ACC112 (cell line): ENCODE results near the gene ADORA2B.
"Not testable (repeated sequence)": the region's sequence is repeated elsewhere in the genome, so short reads cannot be mapped to it uniquely, and the experiment has no call there.

Experiments
- H2AFZ ChIP-seq: fragments of 200-600 bp; sonication (generic); one replicate; pipeline ENCODE4 v1.6.0; 2017; ENCODE audit warnings: antibody characterized with exemption, low read length; ENCODE audit not compliant: unreplicated experiment
- H3K27ac ChIP-seq: fragments of 200-600 bp; sonication (generic); 2 replicates; pipeline ENCODE4 v1.5.1; 2014; ENCODE audit warnings: low read depth, mild to moderate bottlenecking, antibody characterized with exemption, low read length, moderate library complexity
- H3K27me3 ChIP-seq: fragments of 200-600 bp; sonication (generic); 2 replicates; pipeline ENCODE4 v1.6.1; 2014; ENCODE audit warnings: mild to moderate bottlenecking, antibody characterized with exemption, low read length, moderate library complexity, mixed read lengths; ENCODE audit not compliant: insufficient read depth
- H3K36me3 ChIP-seq: fragments of 200-600 bp; sonication (generic); 2 replicates; pipeline ENCODE4 v1.6.1; 2016; ENCODE audit warnings: mild to moderate bottlenecking, antibody characterized with exemption, low read length, moderate library complexity, mixed read lengths; ENCODE audit not compliant: insufficient read depth
- H3K4me1 ChIP-seq: fragments of 200-600 bp; sonication (generic); one replicate; pipeline ENCODE4 v1.6.1; 2016; ENCODE audit warnings: low read length, mixed read lengths; ENCODE audit not compliant: insufficient read depth, unreplicated experiment, control insufficient read depth
- H3K4me3 ChIP-seq: fragments of 200-600 bp; sonication (generic); 2 replicates; pipeline ENCODE4 v1.5.1; 2014; ENCODE audit warnings: mild to moderate bottlenecking, low read depth, low read length
- H3K79me2 ChIP-seq: fragments of 200-600 bp; sonication (generic); one replicate; pipeline ENCODE4 v1.6.0; 2016; ENCODE audit warnings: low read length; ENCODE audit not compliant: control insufficient read depth, unreplicated experiment, insufficient read depth

Gene ADORA2B

DNA sequence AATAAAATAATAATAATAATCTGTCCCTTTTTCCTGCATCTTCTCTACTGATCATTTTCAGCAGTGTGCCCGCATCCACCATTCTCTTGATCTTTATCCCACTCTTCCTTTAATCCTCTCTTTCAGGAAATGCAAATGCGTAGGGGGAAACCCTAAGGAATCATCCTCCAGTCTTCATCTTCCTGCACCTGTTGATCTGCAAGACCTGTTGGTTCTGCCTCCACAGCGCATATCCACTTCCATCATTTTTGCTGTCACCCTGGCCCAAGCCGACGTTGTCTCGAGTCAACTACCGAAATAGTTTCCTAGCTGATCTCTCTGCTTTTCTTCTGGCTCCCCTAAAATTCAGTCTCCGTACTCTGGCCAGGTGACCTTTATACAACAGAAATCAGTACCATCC lies 24.5 kb downstream of the ADORA2B start:
- peaks cover 18% of the 10 kb centered on the region for H3K4me1 ChIP-seq
- no peak overlapping the region for H3K4me3 ChIP-seq
- no peak overlapping the region for H2AFZ ChIP-seq
- H3K36me3 ChIP-seq: peaks cover 5% of the 10 kb centered on the region; the same call in 1 of the 2 replicates
- peaks cover 61% of the 10 kb centered on the region for H3K79me2 ChIP-seq
- H3K27me3 ChIP-seq: no peaks in the 10 kb centered on the region
- H3K27ac ChIP-seq: no peak overlapping the region

DNA sequence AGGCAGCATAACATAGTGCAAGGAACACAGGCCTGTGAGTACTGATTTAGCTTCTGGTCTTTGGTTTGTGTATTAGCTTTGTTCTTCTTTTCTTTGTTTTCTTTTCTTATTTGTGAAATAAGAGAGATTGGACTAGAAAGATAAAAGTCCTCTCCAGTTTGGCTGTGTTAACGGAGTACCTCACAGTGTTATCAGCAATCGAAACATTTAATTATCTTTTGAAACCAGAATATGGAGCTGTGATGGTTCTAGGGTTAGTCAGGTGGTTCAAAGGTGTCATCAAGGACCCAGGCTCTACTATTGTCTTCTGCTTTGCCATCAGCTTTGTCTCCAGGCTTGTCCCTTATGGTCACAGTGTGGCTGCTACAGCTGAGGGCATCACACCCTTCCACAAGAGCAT lies 25.6 kb downstream of the ADORA2B start:
- Histone ChIP-seq H3K79me2 (peaks cover 62% of the 10 kb centered on the region), H2AFZ (no peak overlapping the region), H3K36me3 (peaks cover 5% of the 10 kb centered on the region; the same call in 1 of the 2 replicates), H3K27ac (no peak overlapping the region), H3K27me3 (no peaks in the 10 kb centered on the region), H3K4me1 (peaks cover 12% of the 10 kb centered on the region), H3K4me3 (no peak overlapping the region)

DNA sequence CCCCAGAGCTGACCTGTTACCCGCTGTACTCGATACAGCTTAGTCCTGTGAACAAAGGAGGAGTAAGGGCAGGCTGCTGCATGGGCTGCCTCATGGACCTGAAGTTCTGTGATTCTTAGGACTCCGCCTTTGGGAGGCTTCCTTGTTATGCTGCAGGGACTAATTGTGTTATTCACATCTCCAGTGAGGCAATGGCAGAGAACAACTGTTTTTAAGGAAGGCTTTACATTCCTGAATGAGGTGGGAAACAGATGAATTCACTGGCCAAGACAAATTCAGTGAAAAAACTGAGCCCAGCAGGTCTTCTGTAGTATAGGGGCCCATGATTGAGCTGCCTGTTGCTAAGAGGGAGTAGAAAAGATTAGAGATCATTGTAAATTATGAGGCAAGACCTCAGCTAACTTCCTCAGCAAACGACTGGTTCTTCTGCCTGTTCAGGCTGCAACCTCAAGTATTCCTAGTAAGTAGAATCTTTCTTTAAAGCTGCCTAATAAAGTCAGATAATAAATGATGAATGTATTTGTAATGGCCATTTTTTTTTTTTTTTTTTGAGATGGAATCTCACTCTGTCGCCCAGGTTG lies 26.3 kb downstream of the ADORA2B start:
- Histone ChIP-seq H3K79me2 (peaks cover 59% of the 10 kb centered on the region), H3K27me3 (no peaks in the 10 kb centered on the region)

DNA sequence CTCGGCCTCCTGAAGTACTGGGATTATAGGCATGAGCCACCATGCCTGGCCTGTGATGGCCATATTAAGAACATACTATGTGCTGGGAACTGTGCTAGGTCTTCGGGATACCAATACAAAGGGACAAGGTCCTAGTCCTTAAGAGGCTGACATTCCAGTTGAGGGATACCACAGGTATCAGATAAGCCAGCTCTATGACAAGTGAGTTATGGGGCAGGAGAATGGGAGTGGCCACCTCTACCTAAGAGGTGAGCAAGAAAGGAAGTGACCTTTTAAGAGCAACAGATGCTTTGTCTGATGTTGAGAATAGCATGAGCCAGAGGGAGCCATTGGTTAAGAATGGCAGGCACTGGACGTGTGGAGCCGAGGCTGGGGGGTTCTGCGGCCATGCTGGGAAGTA lies 27.0 kb downstream of the ADORA2B start:
- H3K4me1 ChIP-seq: peaks cover 1% of the 10 kb centered on the region
- no peaks in the 10 kb centered on the region for H3K27me3 ChIP-seq
- no peak overlapping the region for H2AFZ ChIP-seq
- H3K36me3 ChIP-seq: peaks cover 5% of the 10 kb centered on the region; the same call in 1 of the 2 replicates
- no peak overlapping the region for H3K4me3 ChIP-seq
- H3K27ac ChIP-seq: no peak overlapping the region
- peaks cover 52% of the 10 kb centered on the region for H3K79me2 ChIP-seq

More for the DNA sequence above, 26.3 kb downstream of the ADORA2B start:
- Histone ChIP-seq H3K4me3 (no peak overlapping the region), H3K4me1 (peaks cover 6% of the 10 kb centered on the region), H3K27ac (no peak overlapping the region), H2AFZ (no peak overlapping the region), H3K36me3 (peaks cover 5% of the 10 kb centered on the region; the same call in 1 of the 2 replicates)

DNA sequence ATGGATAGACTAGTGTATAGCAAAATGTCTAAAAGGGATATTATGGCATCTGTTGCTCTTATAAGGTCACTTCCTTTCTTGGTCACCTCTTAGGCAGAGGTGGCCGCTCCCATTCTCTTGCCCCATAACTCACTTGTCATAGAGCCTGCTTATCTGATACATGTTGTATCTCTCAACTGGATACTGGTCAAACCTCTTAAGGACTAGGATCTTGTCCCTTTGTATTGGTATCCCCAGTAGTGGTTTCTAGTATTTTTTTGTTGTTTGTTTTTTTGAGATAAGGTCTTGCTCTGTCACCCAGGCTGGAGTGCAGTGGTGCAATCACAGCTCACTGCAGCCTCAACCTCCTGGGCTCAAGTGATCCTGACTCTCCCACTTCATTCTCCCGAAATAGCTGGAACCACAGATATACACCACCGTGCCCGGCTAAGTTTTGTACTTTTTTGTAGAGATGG lies 27.6 kb downstream of the ADORA2B start:
- Histone ChIP-seq H3K79me2 (peaks cover 50% of the 10 kb centered on the region), H2AFZ (no peak overlapping the region), H3K27me3 (no peaks in the 10 kb centered on the region), H3K4me1 (no peaks in the 10 kb centered on the region), H3K27ac (no peak overlapping the region), H3K4me3 (no peak overlapping the region), H3K36me3 (peaks cover 5% of the 10 kb centered on the region; the same call in 1 of the 2 replicates)

DNA sequence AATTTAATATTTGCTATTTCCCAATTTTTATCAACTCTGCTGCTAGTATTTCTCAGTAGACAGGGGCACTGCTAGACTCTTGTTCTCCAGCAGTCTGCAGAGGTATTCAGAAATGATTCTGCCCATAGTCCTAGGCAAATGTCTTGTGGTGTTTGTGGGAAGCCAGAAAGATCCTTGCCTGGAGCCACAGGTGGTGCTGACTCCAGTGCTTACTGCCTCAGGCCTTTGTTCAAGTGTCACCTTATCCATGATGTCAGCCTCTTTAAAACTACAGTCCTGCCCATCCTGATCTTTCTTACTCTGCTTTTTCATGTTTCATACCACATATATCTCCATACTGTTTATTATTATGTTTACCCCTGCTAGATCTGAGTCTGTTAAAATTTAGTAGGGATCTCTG lies 28.1 kb downstream of the ADORA2B start:
- Histone ChIP-seq H2AFZ (no peak overlapping the region), H3K27ac (no peak overlapping the region), H3K4me1 (no peaks in the 10 kb centered on the region), H3K79me2 (peaks cover 49% of the 10 kb centered on the region), H3K27me3 (no peaks in the 10 kb centered on the region), H3K4me3 (no peak overlapping the region), H3K36me3 (peaks cover 5% of the 10 kb centered on the region; the same call in 1 of the 2 replicates)

DNA sequence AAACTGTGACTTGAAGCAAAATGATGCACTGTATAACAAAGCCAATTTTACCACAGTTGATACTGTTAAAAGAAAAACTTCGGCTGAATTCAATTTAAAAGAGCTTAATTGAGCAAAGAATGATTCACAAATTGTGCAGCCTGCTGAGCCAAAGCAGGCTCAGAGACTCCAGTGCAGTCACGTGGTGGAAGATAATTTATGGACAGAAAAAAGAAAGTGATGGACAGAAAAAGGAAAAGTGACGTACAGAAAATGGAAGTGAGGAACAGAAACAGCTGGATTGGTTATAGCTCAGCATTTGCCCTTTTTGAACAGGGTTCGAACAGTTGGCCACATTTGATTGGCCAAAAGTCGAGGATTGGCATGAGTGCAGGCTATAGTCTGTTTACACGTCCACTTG lies 28.9 kb downstream of the ADORA2B start:
- H3K4me3 ChIP-seq: no peak overlapping the region
- H2AFZ ChIP-seq: no peak overlapping the region
- peaks cover 41% of the 10 kb centered on the region for H3K79me2 ChIP-seq
- H3K27me3 ChIP-seq: no peaks in the 10 kb centered on the region
- H3K36me3 ChIP-seq: peaks cover 5% of the 10 kb centered on the region; the same call in 1 of the 2 replicates
- H3K4me1 ChIP-seq: no peaks in the 10 kb centered on the region
- no peak overlapping the region for H3K27ac ChIP-seq

DNA sequence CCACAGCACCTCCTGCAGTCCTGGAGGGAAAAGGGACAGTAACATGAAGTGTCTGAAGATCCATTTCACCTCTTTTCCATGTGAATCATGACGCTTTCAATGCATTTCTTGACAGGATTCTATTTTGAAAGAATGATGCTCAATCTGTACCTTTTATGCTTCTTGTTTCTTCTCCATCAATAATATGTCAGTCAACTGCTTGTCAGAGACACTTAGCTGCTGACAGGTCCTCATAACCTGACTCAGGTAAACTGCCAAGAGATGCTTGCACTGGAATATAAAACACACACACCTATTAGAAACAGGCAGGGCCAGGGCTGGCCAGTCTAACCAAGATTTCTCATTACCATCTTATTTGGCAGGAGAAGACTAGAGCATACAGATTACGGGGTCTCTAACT lies 33.0 kb downstream of the ADORA2B start:
- no peak overlapping the region for H2AFZ ChIP-seq
- H3K79me2 ChIP-seq: peaks cover 24% of the 10 kb centered on the region
- peaks cover 24% of the 10 kb centered on the region for H3K4me1 ChIP-seq
- H3K27ac ChIP-seq: no peak overlapping the region
- no peaks in the 10 kb centered on the region for H3K27me3 ChIP-seq
- peaks cover 5% of the 10 kb centered on the region; the same call in 1 of the 2 replicates for H3K36me3 ChIP-seq
- no peak overlapping the region for H3K4me3 ChIP-seq

DNA sequence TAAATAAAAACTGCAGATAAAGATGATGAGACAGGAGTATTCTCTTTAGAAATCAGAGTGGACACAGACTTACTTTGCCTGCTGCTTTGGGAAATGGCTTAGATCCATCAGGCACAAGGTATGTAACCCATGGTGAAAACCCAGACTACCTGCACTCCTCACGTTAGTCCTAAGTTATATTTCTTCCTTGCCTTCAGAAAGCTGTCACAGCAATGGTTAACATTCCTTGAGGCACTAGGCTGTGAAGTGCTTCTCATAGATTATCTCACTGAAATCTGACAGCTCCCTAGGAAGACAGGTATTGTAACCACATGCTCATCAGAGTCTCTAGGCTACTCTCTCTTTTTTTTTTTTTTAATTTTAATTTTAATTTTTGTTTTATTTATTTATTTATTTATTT lies 33.7 kb downstream of the ADORA2B start:
- Histone ChIP-seq H3K36me3 (0 out of 2 replicates have a peak, but pooled peaks cover 5% of the 10 kb centered on the region), H3K79me2 (peaks cover 17% of the 10 kb centered on the region), H2AFZ (no peak overlapping the region), H3K27ac (no peak overlapping the region), H3K4me1 (peaks cover 24% of the 10 kb centered on the region), H3K27me3 (no peaks in the 10 kb centered on the region), H3K4me3 (no peak overlapping the region)

DNA sequence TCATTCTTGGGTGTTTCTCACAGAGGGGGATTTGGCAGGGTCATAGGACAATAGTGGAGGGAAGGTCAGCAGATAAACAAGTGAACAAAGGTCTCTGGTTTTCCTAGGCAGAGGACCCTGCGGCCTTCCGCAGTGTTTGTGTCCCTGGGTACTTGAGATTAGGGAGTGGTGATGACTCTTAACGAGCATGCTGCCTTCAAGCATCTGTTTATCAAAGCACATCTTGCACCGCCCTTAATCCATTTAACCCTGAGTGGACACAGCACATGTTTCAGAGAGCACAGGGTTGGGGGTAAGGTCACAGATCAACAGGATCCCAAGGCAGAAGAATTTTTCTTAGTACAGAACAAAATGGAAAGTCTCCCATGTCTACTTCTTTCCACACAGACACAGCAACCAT lies 34.1 kb downstream of the ADORA2B start:
- not testable (repeated sequence) for H3K36me3 ChIP-seq, H3K4me3 ChIP-seq, H3K27me3 ChIP-seq, H3K27ac ChIP-seq, H2AFZ ChIP-seq
- Histone ChIP-seq H3K4me1 (peaks cover 24% of the 10 kb centered on the region), H3K79me2 (peaks cover 13% of the 10 kb centered on the region)

DNA sequence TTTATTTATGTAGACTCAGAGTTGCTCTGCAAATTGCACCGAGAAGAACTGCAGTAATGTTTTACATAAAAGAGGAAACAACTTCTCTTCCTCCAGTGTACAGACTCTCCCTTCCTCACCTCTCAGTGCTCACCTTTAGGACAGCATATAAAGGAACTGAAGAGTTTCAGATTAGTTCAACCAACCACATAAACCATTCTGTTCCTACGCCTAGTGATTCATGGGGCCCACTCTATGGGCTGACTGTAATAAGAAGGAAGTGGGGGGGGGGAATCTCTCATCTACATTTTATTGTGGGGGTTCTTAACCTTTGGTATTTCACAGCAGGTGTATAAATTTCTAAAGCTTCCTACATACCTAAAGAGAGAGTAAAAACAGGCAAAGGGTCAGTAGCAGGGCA lies 36.3 kb downstream of the ADORA2B start:
- H3K4me1 ChIP-seq: peaks cover 24% of the 10 kb centered on the region
- no peak overlapping the region for H2AFZ ChIP-seq
- no peak overlapping the region for H3K4me3 ChIP-seq
- H3K27me3 ChIP-seq: no peaks in the 10 kb centered on the region
- no peaks in the 10 kb centered on the region for H3K79me2 ChIP-seq
- H3K36me3 ChIP-seq: 0 out of 2 replicates have a peak, but pooled peaks cover 5% of the 10 kb centered on the region
- H3K27ac ChIP-seq: peak overlapping the region; percentile 78
